Loucy (cell line): Measurements from ENCODE around the gene DAB1.

Experiments
- H2AFZ ChIP-seq: fragments of 200-600 bp; sonication (generic); 2 replicates; pipeline ENCODE4 v1.6.0; 2016; ENCODE audit warnings: antibody characterized with exemption, mild to moderate bottlenecking, low read length, moderate library complexity
- H3F3A ChIP-seq: fragments of 200-600 bp; 2 replicates; pipeline ENCODE4 v1.6.0; 2016; ENCODE audit warnings: antibody characterized with exemption, low read depth, mild to moderate bottlenecking
- H3K27me3 ChIP-seq: fragments of 200-600 bp; sonication (generic); 2 replicates; pipeline ENCODE4 v1.6.1; 2014; ENCODE audit warnings: low read length, mild to moderate bottlenecking; ENCODE audit not compliant: insufficient read depth, poor library complexity, severe bottlenecking
- H3K36me3 ChIP-seq: fragments of 200-600 bp; sonication (generic); 2 replicates; pipeline ENCODE4 v1.6.1; 2016; ENCODE audit warnings: low read length; ENCODE audit not compliant: insufficient read depth
- H3K4me1 ChIP-seq: fragments of 200-600 bp; sonication (generic); 2 replicates; pipeline ENCODE4 v1.5.1; 2014; ENCODE audit warnings: low read length, mild to moderate bottlenecking; ENCODE audit not compliant: insufficient read depth, poor library complexity, severe bottlenecking
- H3K4me2 ChIP-seq: fragments of 200-600 bp; sonication (generic); 2 replicates; pipeline ENCODE4 v1.6.0; 2014; ENCODE audit warnings: antibody characterized with exemption, low read length, low read depth, mild to moderate bottlenecking; ENCODE audit not compliant: poor library complexity, severe bottlenecking
- H3K4me3 ChIP-seq: fragments of 200-600 bp; sonication (generic); 2 replicates; pipeline ENCODE4 v1.5.1; 2014; ENCODE audit warnings: low read length, mild to moderate bottlenecking, mixed read lengths; ENCODE audit not compliant: poor library complexity, severe bottlenecking
- H3K79me2 ChIP-seq: fragments of 200-600 bp; sonication (generic); 2 replicates; pipeline ENCODE4 v1.6.1; 2014; ENCODE audit warnings: low read length; ENCODE audit not compliant: insufficient read depth
- H3K9ac ChIP-seq: fragments of 200-600 bp; sonication (generic); 2 replicates; pipeline ENCODE4 v1.6.0; 2014; ENCODE audit warnings: mild to moderate bottlenecking, low read depth, low read length, moderate library complexity; ENCODE audit not compliant: poor library complexity, severe bottlenecking
- H3K9me2 ChIP-seq: fragments of 200-600 bp; sonication (generic); replicated peaks from 2 replicates; pipeline ENCODE4 v1.6.1; 2016; ENCODE audit warnings: low read depth, low read length, mixed read lengths
- H3K9me3 ChIP-seq: fragments of 200-600 bp; sonication (generic); 2 replicates; pipeline ENCODE4 v1.6.1; 2014; ENCODE audit warnings: mild to moderate bottlenecking, antibody characterized with exemption, low read length, low read depth; ENCODE audit not compliant: insufficient read depth
- H4K20me1 ChIP-seq: fragments of 200-600 bp; sonication (generic); 2 replicates; pipeline ENCODE4 v1.6.0; 2014; ENCODE audit warnings: antibody characterized with exemption, low read length, mild to moderate bottlenecking; ENCODE audit not compliant: insufficient read depth, poor library complexity, severe bottlenecking
- CTCF ChIP-seq: fragments of 200-600 bp; sonication (generic); conservative IDR thresholded peaks from 2 replicates; pipeline ENCODE4 v1.5.1; 2014; ENCODE audit warnings: mild to moderate bottlenecking, antibody characterized with exemption, low read length
- EZH2phosphoT487 ChIP-seq: fragments of 200-600 bp; IDR thresholded peaks from 2 replicates; pipeline ENCODE4 v1.6.1; 2018; ENCODE audit warnings: antibody characterized with exemption, mild to moderate bottlenecking, moderate library complexity, borderline replicate concordance

DAB1 gene

DNA sequence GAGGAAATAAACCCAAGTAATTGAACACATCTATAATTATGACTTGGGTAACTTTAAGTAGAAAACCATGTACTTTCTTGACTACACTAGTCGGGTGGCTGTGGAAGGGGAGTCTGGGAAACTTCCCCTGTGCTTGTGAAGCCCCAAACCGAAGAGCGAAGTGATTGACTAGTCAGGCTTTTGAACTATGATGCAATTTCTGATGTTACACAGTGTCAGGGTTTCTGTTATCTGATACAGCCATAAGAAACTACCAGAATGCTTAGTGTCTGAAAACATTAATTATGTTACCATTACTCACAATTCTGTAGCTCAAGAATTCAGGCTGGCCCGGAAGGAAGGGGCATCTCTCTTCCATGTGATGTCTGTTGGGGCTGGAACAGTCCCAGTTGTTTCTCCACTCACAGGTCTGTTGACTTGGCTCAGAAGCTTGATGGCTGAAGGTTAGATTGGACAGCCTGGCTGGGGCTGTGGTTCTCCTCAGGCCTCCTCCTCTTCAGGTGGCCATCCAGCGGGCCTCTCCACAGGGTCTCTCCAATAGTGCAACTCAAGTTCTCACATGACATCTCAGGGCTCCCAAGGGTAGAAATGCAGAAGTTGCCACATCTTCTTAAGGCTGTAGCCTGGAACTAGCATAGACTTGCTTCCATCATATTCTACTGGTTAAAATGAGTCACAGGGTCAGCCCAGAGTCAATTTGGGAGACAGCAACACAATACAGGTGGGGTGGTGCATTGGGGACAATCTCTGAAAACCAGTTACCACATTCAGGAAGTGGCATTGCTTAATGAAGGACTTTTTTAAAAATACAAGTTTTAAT, 449.7 kb downstream of the DAB1 start:
- H3K36me3 ChIP-seq, result no peaks in the 10 kb centered on the region
- no peak overlapping the region for H3K9ac ChIP-seq
- no peaks in the 10 kb centered on the region for H4K20me1 ChIP-seq
- H3F3A ChIP-seq, result no peaks in the 10 kb centered on the region
- no peaks in the 10 kb centered on the region for H3K27me3 ChIP-seq
- H2AFZ ChIP-seq, result no peak overlapping the region
- H3K4me2 ChIP-seq, result no peak overlapping the region
- H3K4me3 ChIP-seq, result no peak overlapping the region
- no peaks in the 10 kb centered on the region for H3K9me3 ChIP-seq
- H3K9me2 ChIP-seq, result no peaks in the 10 kb centered on the region
- TF ChIP-seq CTCF, result no peak
- TF ChIP-seq EZH2phosphoT487, result no peak
- peaks cover 14% of the 10 kb centered on the region for H3K4me1 ChIP-seq
- H3K79me2 ChIP-seq, result no peaks in the 10 kb centered on the region

DNA sequence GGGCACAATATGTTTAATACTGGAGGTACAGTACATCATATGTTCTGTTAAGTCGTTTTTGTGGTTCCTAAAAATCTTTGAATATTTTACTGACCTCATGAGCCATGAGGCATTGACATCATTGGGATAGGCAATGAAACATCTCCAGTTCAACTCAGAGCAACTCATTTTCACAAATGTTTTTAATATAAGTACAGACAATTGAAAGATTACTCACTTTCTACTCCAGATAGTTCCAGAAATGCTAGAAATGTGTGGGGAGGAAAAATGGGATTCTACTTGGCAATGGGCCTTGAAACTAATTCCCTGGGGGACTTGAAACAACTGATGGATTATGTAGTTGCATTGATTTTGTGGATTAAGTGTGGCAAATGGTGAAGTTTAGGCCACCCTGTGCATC, 450.9 kb downstream of the DAB1 start:
- H3K9me3 ChIP-seq, result no peaks in the 10 kb centered on the region
- H3K9ac ChIP-seq, result no peak overlapping the region
- no peaks in the 10 kb centered on the region for H4K20me1 ChIP-seq
- H3K36me3 ChIP-seq, result no peaks in the 10 kb centered on the region
- H3K27me3 ChIP-seq, result no peaks in the 10 kb centered on the region
- no peaks in the 10 kb centered on the region for H3K79me2 ChIP-seq
- no peak overlapping the region for H2AFZ ChIP-seq
- H3K4me3 ChIP-seq, result no peak overlapping the region
- H3K4me1 ChIP-seq, result peaks cover 14% of the 10 kb centered on the region
- TF ChIP-seq CTCF (no peak), EZH2phosphoT487 (no peak)
- H3F3A ChIP-seq, result no peaks in the 10 kb centered on the region
- H3K4me2 ChIP-seq, result no peak overlapping the region
- no peaks in the 10 kb centered on the region for H3K9me2 ChIP-seq

- H2AFZ ChIP-seq, result no peak overlapping the region
- H3F3A ChIP-seq, result no peaks in the 10 kb centered on the region
- TF ChIP-seq EZH2phosphoT487, result no peak
- TF ChIP-seq CTCF, result no peak
- no peaks in the 10 kb centered on the region for H3K36me3 ChIP-seq
- H3K27me3 ChIP-seq, result no peaks in the 10 kb centered on the region
- no peak overlapping the region for H3K4me2 ChIP-seq
- no peaks in the 10 kb centered on the region for H3K9me3 ChIP-seq
- no peak overlapping the region for H3K4me3 ChIP-seq
- H3K4me1 ChIP-seq, result peaks cover 13% of the 10 kb centered on the region
- no peaks in the 10 kb centered on the region for H3K79me2 ChIP-seq
- H3K9ac ChIP-seq, result no peak overlapping the region
- no peaks in the 10 kb centered on the region for H4K20me1 ChIP-seq
- H3K9me2 ChIP-seq, result no peaks in the 10 kb centered on the region
Observed at GRCh38 chr1:56970280-56970679, 453.6 kb downstream of the DAB1 start.
